SK-N-SH treated with all-trans-retinoic acid at 6 μM for 48 hours (cell line): ENCODE data around the gene PHLDA2.

ENCODE experiments used
- ATAC-seq: fragments of 200-7000 bp; cut with Tn5 transposase; 3 replicates; pipeline ENCODE4 v1.9.1; 2020; ENCODE audit warnings: mild to moderate bottlenecking, moderate library complexity
- ARNTL ChIP-seq: fragments of 450-650 bp; formaldehyde crosslinking; IDR thresholded peaks from 2 replicates; pipeline ENCODE4 v1.5.0; 2020; ENCODE audit warnings: low read depth, mild to moderate bottlenecking, moderate library complexity, borderline replicate concordance
- CREB5 ChIP-seq: fragments of 250-450 bp; sonication (Bioruptor Pico); IDR thresholded peaks from 2 replicates; pipeline ENCODE4 v1.5.1; 2020; ENCODE audit warnings: low read depth, mild to moderate bottlenecking, moderate library complexity
- CSRNP3 ChIP-seq: fragments of 250-450 bp; sonication (Bioruptor Pico); IDR thresholded peaks from 2 replicates; pipeline ENCODE4 v1.5.1; 2021; ENCODE audit warnings: mild to moderate bottlenecking, moderate library complexity
- ESRRG ChIP-seq: fragments of 250-450 bp; sonication (Bioruptor Pico); IDR thresholded peaks from 2 replicates; pipeline ENCODE4 v1.6.1; 2021; ENCODE audit warnings: mild to moderate bottlenecking
- GLIS3 ChIP-seq: fragments of 250-450 bp; sonication (Bioruptor Pico); IDR thresholded peaks from 2 replicates; pipeline ENCODE4 v1.5.0; 2020; ENCODE audit warnings: mild to moderate bottlenecking, moderate library complexity
- ISL1 ChIP-seq: fragments of 250-450 bp; sonication (Bioruptor Pico); IDR thresholded peaks from 2 replicates; pipeline ENCODE4 v2.1.2; 2022; ENCODE audit warnings: mild to moderate bottlenecking, moderate library complexity
- OSR1 ChIP-seq: fragments of 250-450 bp; sonication (Bioruptor Pico); IDR thresholded peaks from 2 replicates; pipeline ENCODE4 v1.8.0; 2022; ENCODE audit warnings: moderate library complexity, mild to moderate bottlenecking, inconsistent platforms
- PATZ1 ChIP-seq: fragments of 250-450 bp; sonication (Bioruptor Pico); IDR thresholded peaks from 2 replicates; pipeline ENCODE4 v1.8.0; 2020; ENCODE audit warnings: mild to moderate bottlenecking, moderate library complexity, borderline replicate concordance
- POU6F1 ChIP-seq: fragments of 250-450 bp; sonication (Bioruptor Pico); IDR thresholded peaks from 2 replicates; pipeline ENCODE4 v1.8.0; 2021; ENCODE audit warnings: low read depth, mild to moderate bottlenecking, moderate library complexity, borderline replicate concordance
- PPARA ChIP-seq: fragments of 250-450 bp; sonication (Bioruptor Pico); IDR thresholded peaks from 2 replicates; pipeline ENCODE4 v1.5.0; 2020; ENCODE audit warnings: mild to moderate bottlenecking, borderline replicate concordance
- RARB ChIP-seq: fragments of 250-450 bp; sonication (Bioruptor Pico); IDR thresholded peaks from 2 replicates; pipeline ENCODE4 v1.8.0; 2021; ENCODE audit warnings: mild to moderate bottlenecking, moderate library complexity
- SNAI2 ChIP-seq: fragments of 250-450 bp; sonication (Bioruptor Pico); IDR thresholded peaks from 2 replicates; pipeline ENCODE4 v1.5.0; 2020; ENCODE audit warnings: mild to moderate bottlenecking, moderate library complexity
- TCF4 ChIP-seq: fragments of 250-450 bp; sonication (Bioruptor Pico); IDR thresholded peaks from 2 replicates; pipeline ENCODE4 v1.8.0; 2021; ENCODE audit warnings: mild to moderate bottlenecking, moderate library complexity, borderline replicate concordance
- TOX ChIP-seq: fragments of 250-450 bp; sonication (Bioruptor Pico); IDR thresholded peaks from 2 replicates; pipeline ENCODE4 v1.8.0; 2021; ENCODE audit warnings: mild to moderate bottlenecking, moderate library complexity, borderline replicate concordance
- TSHZ2 ChIP-seq: fragments of 250-450 bp; sonication (Bioruptor Pico); IDR thresholded peaks from 2 replicates; pipeline ENCODE4 v1.5.0; 2020; ENCODE audit warnings: mild to moderate bottlenecking, moderate library complexity
- ZC3H10 ChIP-seq: fragments of 250-450 bp; sonication (Bioruptor Pico); IDR thresholded peaks from 2 replicates; pipeline ENCODE4 v1.5.1; 2021; ENCODE audit warnings: mild to moderate bottlenecking, moderate library complexity
- ZFP3 ChIP-seq: fragments of 250-450 bp; sonication (Bioruptor Pico); IDR thresholded peaks from 2 replicates; pipeline ENCODE4 v1.5.0; 2020; ENCODE audit warnings: mild to moderate bottlenecking, moderate library complexity
- ZFP30 ChIP-seq: fragments of 450-650 bp; formaldehyde crosslinking; IDR thresholded peaks from 2 replicates; pipeline ENCODE4 v1.5.0; 2022; ENCODE audit warnings: mild to moderate bottlenecking, moderate library complexity
- ZNF565 ChIP-seq: fragments of 450-650 bp; formaldehyde crosslinking; conservative IDR thresholded peaks from 2 replicates; pipeline ENCODE4 v1.5.0; 2020; ENCODE audit warnings: low read depth, mild to moderate bottlenecking, moderate library complexity
- ZNF70 ChIP-seq: fragments of 450-650 bp; formaldehyde crosslinking; IDR thresholded peaks from 2 replicates; pipeline ENCODE4 v1.5.0; 2020; ENCODE audit warnings: mild to moderate bottlenecking, moderate library complexity
- ZNF8 ChIP-seq: fragments of 450-650 bp; formaldehyde crosslinking; IDR thresholded peaks from 2 replicates; pipeline ENCODE4 v1.5.0; 2020; ENCODE audit warnings: mild to moderate bottlenecking, moderate library complexity

PHLDA2 gene

GRCh38 chr11:2923446-2924375 is 5.5 kb downstream of the PHLDA2 start (continued):
- no peak for TF ChIP-seq PATZ1
- no peak for TF ChIP-seq ESRRG (CRISPR knock-in tag)
- no peak for TF ChIP-seq ZFP30 (CRISPR knock-in tag)
- no peak for TF ChIP-seq SNAI2 (CRISPR knock-in tag)

GRCh38 chr11:2922655-2923054 is 6.6 kb downstream of the PHLDA2 start:
- no peak for ATAC-seq
- TF ChIP-seq PATZ1 (no peak), ZNF565 (no peak), SNAI2 (CRISPR knock-in tag) (no peak)

GRCh38 chr11:2921742-2922493 is 7.3 kb downstream of the PHLDA2 start:
- ATAC-seq = no peak
- no peak for TF ChIP-seq ESRRG (CRISPR knock-in tag)
- no peak for TF ChIP-seq PATZ1
- no peak for TF ChIP-seq TOX
- TF ChIP-seq CSRNP3 (CRISPR knock-in tag) = no peak
- no peak for TF ChIP-seq ZC3H10
- TF ChIP-seq SNAI2 (CRISPR knock-in tag) = no peak
- no peak for TF ChIP-seq GLIS3 (CRISPR knock-in tag)
- no peak for TF ChIP-seq RARB
- TF ChIP-seq OSR1 (CRISPR knock-in tag) = no peak
- no peak for TF ChIP-seq PPARA (CRISPR knock-in tag)
- TF ChIP-seq ZNF565 = no peak
- no peak for TF ChIP-seq ARNTL (CRISPR knock-in tag)
- no peak for TF ChIP-seq TCF4 (CRISPR knock-in tag)
- no peak for TF ChIP-seq TSHZ2 (CRISPR knock-in tag)
- TF ChIP-seq ZFP3 (CRISPR knock-in tag) = no peak
- TF ChIP-seq ZNF8 = no peak
- TF ChIP-seq CREB5 (CRISPR knock-in tag) = no peak
- TF ChIP-seq ZNF70 (CRISPR knock-in tag) = no peak
- TF ChIP-seq POU6F1 (CRISPR knock-in tag) = no peak
- no peak for TF ChIP-seq ISL1
